Stomach (tissue), 9 donors: ENCODE measurements around the gene ALS2CL. TPM values are rescaled to one million over a fixed set of nuclear protein-coding genes. Genes with fewer than 3 reads are reported as not detected.

Experiments used
- DNase-seq, 2 donors: peaks; one replicate each; pipeline versions ENCODE4 v3.0.0 to v3.0.0-alpha.2; 2013 to 2019
- H3K27ac ChIP-seq, 5 donors: fragments of 200-600 bp in 4 of 5; sonication (generic) in 4 of 5; one replicate each; pipeline ENCODE4 v1.5.1; 2013 to 2019; ENCODE audit warnings: mild to moderate bottlenecking in 1 of 5, moderate library complexity in 1 of 5
- H3K27me3 ChIP-seq, 3 donors: fragments of 200-600 bp; sonication (generic); one replicate each; pipeline ENCODE4 v1.5.1; 2017 to 2019; ENCODE audit warnings: mixed run types in 1 of 3
- H3K36me3 ChIP-seq, 4 donors: fragments of 200-600 bp; sonication (generic); 1 replicate in 3 of 4; 2 replicates in 1 of 4; pipeline ENCODE4 v1.5.1; 2016 to 2019
- H3K4me1 ChIP-seq, 4 donors: fragments of 200-600 bp; sonication (generic); one replicate each; pipeline ENCODE4 v1.5.1; 2016 to 2019
- H3K4me3 ChIP-seq, 4 donors: fragments of 200-600 bp; sonication (generic) in 3 of 4; one replicate each; pipeline ENCODE4 v1.5.1; 2016 to 2019; ENCODE audit warnings: mild to moderate bottlenecking in 1 of 4
- H3K9me3 ChIP-seq, 4 donors: fragments of 200-600 bp; sonication (generic); one replicate each; pipeline ENCODE4 v1.5.1; 2016 to 2019
- CTCF ChIP-seq, 7 experiments: fragments of 450-650 bp in 4 of 7; fragments of 200-600 bp in 3 of 7; sonication (generic) in 3 of 7; IDR thresholded peaks; one replicate each; pipeline ENCODE4 v1.5.1; 2016 to 2019; ENCODE audit warnings: antibody characterized with exemption in 7 of 7, control low read depth in 2 of 7, mild to moderate bottlenecking in 1 of 7
- EP300 ChIP-seq: sonication (generic); formaldehyde crosslinking; IDR thresholded peaks from one replicate; pipeline ENCODE4 v1.6.1; 2017; ENCODE audit warnings: antibody characterized with exemption
- POLR2A ChIP-seq, 4 donors: fragments of 450-650 bp; IDR thresholded peaks; one replicate each; pipeline ENCODE4 v1.6.1; 2016; ENCODE audit warnings: antibody characterized with exemption in 4 of 4, control low read depth in 2 of 4, mild to moderate bottlenecking in 1 of 4, moderate library complexity in 1 of 4
- POLR2AphosphoS5 ChIP-seq, 3 donors: sonication (generic); formaldehyde crosslinking; IDR thresholded peaks; one replicate each; pipeline ENCODE4 v1.6.1; 2016; ENCODE audit warnings: antibody characterized with exemption in 3 of 3
- WGBS, 5 donors: extraction: QIAGEN DNeasy Blood & Tissue Kit in 3 of 5; methylation state at CpG; one replicate each; pipeline versions ENCODE4 v1.1.5 to v1.1.7; 2013 to 2018; 5-methylcytosine and 5-hydroxymethylcytosine counted together
- intact Hi-C: fragments of 100-400 bp; cut with DNase I; formaldehyde crosslinking; loops from one replicate; pipeline ENCODE4 v1.15.1; 2023; ENCODE audit warnings: low total_unique reads
- polyA plus RNA-seq, 3 donors: library from polyadenylated mRNA; stranded (reverse); fragments of 200-250 nt; gene quantifications; one replicate each; pipeline ENCODE4 v1.2.3, GENCODE V29; 2013
- total RNA-seq, 5 donors: library from RNA; depleted of rRNA; stranded (reverse); fragments of >200 nt; gene quantifications; one replicate each; pipeline versions ENCODE4 v1.1.0 to v1.2.3, GENCODE V29; 2014 to 2016
- donor health status: healthy with polysubstance abuse.
- donor health status: Bipolar disorder and iron deficiency.
- donor health status: healthy.

The ALS2CL gene
- total and polyA plus RNA-seq, 8 donors, result 5.3 to 107 (median 47.8) TPM

GRCh38 chr3:46730819-46731218, 37.3 kb upstream of the ALS2CL start:
- WGBS, 5 donors, result 80 to 85% (median 83%) methylated on average over 2 of the region's 2 CpGs
- H3K4me3 ChIP-seq, result no peak overlapping the region
- no peaks in the 10 kb centered on the region for H3K36me3 ChIP-seq
- intact Hi-C loops, result no loop called here
- peaks cover 0 to 24% (median 0%) of the 10 kb centered on the region in 3 donors for H3K27me3 ChIP-seq
- H3K27ac ChIP-seq, result no peak overlapping the region
- H3K9me3 ChIP-seq, result no peaks in the 10 kb centered on the region
- DNase-seq, result no peak
- TF ChIP-seq CTCF (IDR thresholded peaks at IDR 0.05), result no peak
- TF ChIP-seq POLR2A (IDR thresholded peaks at IDR 0.05), result no peak
- no peak for TF ChIP-seq EP300
- no peak for TF ChIP-seq POLR2AphosphoS5 (IDR thresholded peaks at IDR 0.05)
- H3K4me1 ChIP-seq, result peaks cover 0 to 3% (median 0%) of the 10 kb centered on the region in 4 donors

DNA sequence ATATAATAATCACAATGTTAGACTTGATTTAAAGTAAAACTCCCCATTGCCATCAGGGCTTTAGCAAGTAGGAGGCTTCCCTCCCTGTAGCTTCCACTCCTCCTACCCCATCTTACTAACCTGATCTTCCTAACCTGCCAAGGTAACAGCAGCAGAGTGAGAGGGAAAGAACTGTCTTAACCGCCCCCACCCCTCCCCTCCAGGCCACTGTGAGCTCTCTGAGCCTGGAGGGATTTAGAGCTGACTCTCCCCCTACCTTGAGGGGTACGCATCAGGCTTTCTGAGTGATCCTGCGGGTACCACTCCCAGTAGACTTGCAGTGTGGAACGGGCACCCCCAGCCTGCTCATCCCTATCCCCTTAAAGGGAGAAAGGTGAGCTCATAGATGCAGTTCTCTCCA, 35.6 kb upstream of the ALS2CL start:
- peaks cover 0 to 6% (median 0%) of the 10 kb centered on the region in 4 donors for H3K4me1 ChIP-seq
- TF ChIP-seq EP300 (no peak), CTCF (IDR thresholded peaks at IDR 0.05) (no peak), POLR2A (IDR thresholded peaks at IDR 0.05) (no peak), POLR2AphosphoS5 (IDR thresholded peaks at IDR 0.05) (no peak)
- peaks cover 0 to 20% (median 0%) of the 10 kb centered on the region in 3 donors for H3K27me3 ChIP-seq
- 71 to 91% (median 81%) methylated on average over 4 of the region's 4 CpGs for WGBS, 5 donors
- H3K4me3 ChIP-seq, result no peak overlapping the region
- no peaks in the 10 kb centered on the region for H3K9me3 ChIP-seq
- H3K36me3 ChIP-seq, result no peaks in the 10 kb centered on the region
- H3K27ac ChIP-seq, result no peak overlapping the region
- intact Hi-C loops, result no loop called here
- DNase-seq, result peak in 1 of 2 donors; percentile 13

DNA sequence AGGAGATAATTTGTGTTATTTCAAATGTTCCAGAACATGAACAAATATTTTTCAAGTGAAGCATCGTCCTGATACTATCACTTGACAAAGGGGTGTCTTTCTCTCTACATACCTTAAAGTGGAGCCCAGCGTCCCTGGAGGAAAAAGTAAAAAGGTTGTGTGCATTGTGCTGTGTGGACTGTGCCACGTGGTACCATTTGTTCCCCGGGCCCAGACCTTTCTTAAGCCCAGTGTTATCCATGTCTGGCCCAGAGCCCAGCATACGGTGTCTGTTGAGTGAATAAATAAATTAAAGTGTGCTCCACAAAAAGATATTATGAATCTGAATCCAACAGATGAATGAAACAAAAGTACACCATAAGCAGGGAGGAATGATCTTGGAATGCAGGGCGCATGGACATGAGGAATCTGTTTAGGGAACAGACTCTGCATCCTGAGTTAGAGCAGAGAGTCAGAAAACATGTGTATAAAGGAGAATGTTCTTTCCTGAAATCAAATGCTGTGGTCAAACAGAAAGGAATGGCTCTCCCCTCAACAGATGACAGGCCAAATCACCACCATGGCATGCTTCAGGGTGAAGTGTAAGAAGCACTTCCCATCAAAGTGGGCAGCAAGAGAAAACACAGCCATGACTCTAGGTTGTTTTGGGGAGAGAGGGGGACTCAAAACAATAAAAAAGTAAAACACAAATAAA, 32.3 kb upstream of the ALS2CL start:
- DNase-seq, result peak in 1 of 2 donors; percentile 27
- H3K27ac ChIP-seq, result no peak overlapping the region
- H3K4me1 ChIP-seq, result peaks cover 0 to 6% (median 0%) of the 10 kb centered on the region in 4 donors
- intact Hi-C loops, result no loop called here
- 21 to 36% (median 31%) methylated on average over 6 of the region's 6 CpGs for WGBS, 5 donors
- no peaks in the 10 kb centered on the region for H3K9me3 ChIP-seq
- no peaks in the 10 kb centered on the region for H3K36me3 ChIP-seq
- H3K4me3 ChIP-seq, result no peak overlapping the region
- TF ChIP-seq POLR2A (IDR thresholded peaks at IDR 0.05) (no peak), POLR2AphosphoS5 (IDR thresholded peaks at IDR 0.05) (no peak), EP300 (no peak), CTCF (IDR thresholded peaks at IDR 0.05) (no peak)
- no peaks in the 10 kb centered on the region for H3K27me3 ChIP-seq

DNA sequence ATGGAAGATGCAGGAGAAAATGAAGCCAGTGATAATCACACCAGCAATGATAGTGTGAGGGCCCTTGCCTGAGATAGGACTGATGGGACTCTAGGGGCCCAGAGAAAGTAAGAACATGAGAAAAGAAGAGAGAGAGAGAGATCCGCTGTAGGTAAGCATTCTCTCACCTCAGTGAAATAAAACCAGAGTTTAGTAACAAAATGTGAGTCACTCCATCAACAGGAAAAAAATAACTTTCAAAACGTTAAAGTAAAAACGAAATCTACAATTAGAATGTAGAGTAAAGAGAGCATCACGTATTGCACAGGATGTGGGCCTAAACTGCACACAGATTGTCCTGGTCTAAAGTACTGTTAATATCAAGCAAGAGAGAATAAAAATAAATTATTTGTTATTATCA, 30.9 kb upstream of the ALS2CL start:
- Histone ChIP-seq H3K27ac (no peak overlapping the region), H3K9me3 (no peaks in the 10 kb centered on the region), H3K36me3 (no peaks in the 10 kb centered on the region), H3K4me3 (no peak overlapping the region), H3K4me1 (peaks cover 0 to 6% (median 0%) of the 10 kb centered on the region in 4 donors), H3K27me3 (peaks cover 0 to 2% (median 0%) of the 10 kb centered on the region in 3 donors)
- TF ChIP-seq CTCF (IDR thresholded peaks at IDR 0.05), result no peak
- no peak for TF ChIP-seq POLR2A (IDR thresholded peaks at IDR 0.05)
- TF ChIP-seq POLR2AphosphoS5 (IDR thresholded peaks at IDR 0.05), result no peak
- TF ChIP-seq EP300, result no peak
- 67 to 84% (median 81%) methylated on average over 4 of the region's 4 CpGs for WGBS, 5 donors
- DNase-seq, result no peak
- intact Hi-C loops, result no loop called here
